CD4-positive, alpha-beta T cell treated with Interleukin-15 for 1 hour (primary cell): Measurements from ENCODE around the gene LNX2.
A peak's percentile ranks its signal among the peaks of the same experiment; 100 is the strongest.
"Not testable (repeated sequence)": the region's sequence is repeated elsewhere in the genome, so short reads cannot be mapped to it uniquely, and the experiment has no call there.

Experiments
- DNase-seq: peaks from one replicate; pipeline ENCODE4 v3.0.0-alpha.2; 2020

LNX2 gene

GRCh38 chr13:27636589-27637288 is 16.4 kb upstream of the LNX2 start:
- no peak for DNase-seq

- no peak for DNase-seq
Measured at GRCh38 chr13:27635266-27635665, 14.9 kb upstream of the LNX2 start.

- DNase-seq = no peak
Measured at GRCh38 chr13:27634791-27635190, 14.5 kb upstream of the LNX2 start.

- no peak for DNase-seq
Measured at GRCh38 chr13:27634231-27634630, 13.9 kb upstream of the LNX2 start.

GRCh38 chr13:27632648-27633047 is 12.3 kb upstream of the LNX2 start:
- DNase-seq = no peak

- no peak for DNase-seq
Measured at GRCh38 chr13:27632214-27632613, 11.9 kb upstream of the LNX2 start.

- DNase-seq = no peak
Measured at GRCh38 chr13:27631665-27632064, 11.3 kb upstream of the LNX2 start.

GRCh38 chr13:27631156-27631555 is 10.8 kb upstream of the LNX2 start:
- DNase-seq = no peak

- not testable (repeated sequence) for DNase-seq
Measured at GRCh38 chr13:27628766-27629165, 8.4 kb upstream of the LNX2 start.

- no peak for DNase-seq
Measured at GRCh38 chr13:27628081-27628480, 7.8 kb upstream of the LNX2 start.

GRCh38 chr13:27627380-27627779 is 7.1 kb upstream of the LNX2 start:
- DNase-seq = no peak

- no peak for DNase-seq
Measured at GRCh38 chr13:27625839-27626238, 5.5 kb upstream of the LNX2 start.

GRCh38 chr13:27624071-27624470 is 3.7 kb upstream of the LNX2 start:
- no peak for DNase-seq

GRCh38 chr13:27622881-27623280 is 2.6 kb upstream of the LNX2 start:
- DNase-seq = no peak

- no peak for DNase-seq
Measured at GRCh38 chr13:27622102-27622820, 1.9 kb upstream of the LNX2 start.

GRCh38 chr13:27621366-27622101 is 1.2 kb upstream of the LNX2 start, which contains the start of gene POLR1D:
Gene POLR1D, plus strand, starts transcription at chr13:27621892. Its CDS starts 92 bp downstream, at chr13:27621984.
- peak; percentile 87 for DNase-seq

- DNase-seq = no peak
Measured at GRCh38 chr13:27621116-27621365, 712 bp upstream of the LNX2 start.

GRCh38 chr13:27619728-27620376 is 477 bp downstream of the LNX2 start:
- DNase-seq = peak; percentile 33

- no peak for DNase-seq
Measured at GRCh38 chr13:27619093-27619727, 1.1 kb downstream of the LNX2 start.

- no peak for DNase-seq
Measured at GRCh38 chr13:27617881-27618321, 2.4 kb downstream of the LNX2 start.

- no peak for DNase-seq
Measured at GRCh38 chr13:27613628-27614027, 6.7 kb downstream of the LNX2 start.

- no peak for DNase-seq
Measured at GRCh38 chr13:27607125-27607524, 13.2 kb downstream of the LNX2 start.

GRCh38 chr13:27605610-27606200 is 14.6 kb downstream of the LNX2 start:
- DNase-seq = no peak
